Bronchial epithelial cell (primary cell): ENCODE data around the gene P4HTM. TPM values are rescaled to one million over a fixed set of nuclear protein-coding genes. Genes with fewer than 3 reads are reported as not detected.

Experiments used
- DNase-seq: peaks from one replicate; pipeline ENCODE4 v3.0.0-alpha.2; 2010; ENCODE audit warnings: low read depth
- FAIRE-seq: peaks from 2 replicates; lab custom pipeline; 2011; peaks lifted over from hg19 to GRCh38; lab: Jason Lieb, UNC
- H3K27me3 ChIP-seq: 2 replicates; pipeline ENCODE4 v1.5.1; 2011; ENCODE audit warnings: low read length; ENCODE audit not compliant: control insufficient read depth, insufficient read depth
- H3K36me3 ChIP-seq: 2 replicates; pipeline ENCODE4 v1.5.1; 2011; ENCODE audit warnings: low read length; ENCODE audit not compliant: control insufficient read depth, insufficient read depth
- H3K4me3 ChIP-seq: 2 replicates; pipeline ENCODE4 v1.5.1; 2011; ENCODE audit warnings: mild to moderate bottlenecking, low read depth, low read length, control low read depth
- CTCF ChIP-seq: IDR thresholded peaks from 2 replicates; pipeline ENCODE4 v1.5.1; 2011; ENCODE audit warnings: mild to moderate bottlenecking, moderate library complexity, low read length, control low read depth, inconsistent platforms; ENCODE audit not compliant: insufficient read depth, severe bottlenecking
- total RNA-seq: library from RNA; depleted of rRNA; stranded (reverse); fragments of >200 nt; gene quantifications from 2 replicates; pipeline ENCODE4 v1.2.1, GENCODE V29; 2014

Gene P4HTM
- total RNA-seq, 1 donor from 2014 or later, result 15.8 TPM

GRCh38 chr3:48991851-48992545, 2.0 kb downstream of the P4HTM start:
- no peak for FAIRE-seq
- no peak for TF ChIP-seq CTCF
- peak; percentile 51 for DNase-seq
- Histone ChIP-seq H3K4me3 (no peak overlapping the region), H3K36me3 (no peaks in the 10 kb centered on the region), H3K27me3 (no peaks in the 10 kb centered on the region)

GRCh38 chr3:48993834-48994233, 3.8 kb downstream of the P4HTM start:
- no peak overlapping the region for H3K4me3 ChIP-seq
- no peak for TF ChIP-seq CTCF
- no peaks in the 10 kb centered on the region for H3K36me3 ChIP-seq
- DNase-seq (no peak), FAIRE-seq (no peak)
- no peaks in the 10 kb centered on the region for H3K27me3 ChIP-seq

GRCh38 chr3:48996640-48997039, 6.6 kb downstream of the P4HTM start:
- TF ChIP-seq CTCF, result no peak
- DNase-seq, result no peak
- Histone ChIP-seq H3K4me3 (no peak overlapping the region), H3K36me3 (no peaks in the 10 kb centered on the region), H3K27me3 (no peaks in the 10 kb centered on the region)
- FAIRE-seq, result no peak

- H3K36me3 ChIP-seq, result no peaks in the 10 kb centered on the region
- DNase-seq (no peak), FAIRE-seq (no peak)
- no peaks in the 10 kb centered on the region for H3K27me3 ChIP-seq
- TF ChIP-seq CTCF, result no peak
- no peak overlapping the region for H3K4me3 ChIP-seq
Measured at GRCh38 chr3:48997102-48997635, 7.1 kb downstream of the P4HTM start.

GRCh38 chr3:48997714-48998637, 7.9 kb downstream of the P4HTM start:
- FAIRE-seq, result no peak
- H3K4me3 ChIP-seq, result no peak overlapping the region
- TF ChIP-seq CTCF, result no peak

More at GRCh38 chr3:48997714-48998637, 7.9 kb downstream of the P4HTM start:
- no peak for DNase-seq
- Histone ChIP-seq H3K27me3 (no peaks in the 10 kb centered on the region), H3K36me3 (no peaks in the 10 kb centered on the region)
